Activated CD4-positive, alpha-beta T cell treated with anti-CD3 and anti-CD28 coated beads, Interleukin-2, amount 50 U/mL, for 24 hours (primary cell): Measurements from ENCODE around the gene SLC7A9.

Source experiments
- DNase-seq, 2 donors: peaks; one replicate each; pipeline ENCODE4 v3.0.0-alpha.2; 2020; ENCODE audit warnings: low read depth in 1 of 2, low spot score in 1 of 2

Gene SLC7A9

DNA sequence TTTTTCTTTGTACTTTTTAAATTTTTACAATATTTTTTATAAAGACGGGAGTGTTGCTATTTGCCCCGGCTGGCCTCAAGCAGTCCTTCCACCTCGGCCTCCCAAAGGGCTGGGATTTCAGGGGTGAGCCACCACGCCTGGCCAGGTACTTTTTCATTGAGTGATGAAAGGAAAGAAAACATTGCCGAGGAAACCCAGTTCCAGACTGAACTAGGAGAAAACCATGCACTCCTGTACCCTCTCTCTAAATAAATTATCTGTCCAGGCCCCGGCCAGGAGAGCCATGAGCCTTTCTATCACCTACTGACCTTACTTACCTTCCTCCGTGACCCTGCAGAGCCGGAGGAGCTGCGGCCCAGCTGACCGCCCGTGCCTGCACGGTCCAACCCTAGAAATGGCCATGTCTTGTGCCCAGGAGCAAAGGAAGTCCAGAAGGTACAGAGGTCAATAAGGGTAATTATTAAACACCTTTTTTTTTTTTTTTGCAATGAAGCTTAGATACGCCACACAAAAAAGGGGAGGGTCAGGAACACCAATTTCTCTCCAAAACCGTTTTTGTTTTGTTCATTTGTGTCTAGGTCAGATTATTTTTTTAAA lies at the start of gene SLC7A9:
Gene SLC7A9 (minus strand): TSS at position 399 of the 597 bp plus-strand sequence. CDS start 1,233 bp downstream, outside the sequence.
- DNase-seq: no peak

DNA sequence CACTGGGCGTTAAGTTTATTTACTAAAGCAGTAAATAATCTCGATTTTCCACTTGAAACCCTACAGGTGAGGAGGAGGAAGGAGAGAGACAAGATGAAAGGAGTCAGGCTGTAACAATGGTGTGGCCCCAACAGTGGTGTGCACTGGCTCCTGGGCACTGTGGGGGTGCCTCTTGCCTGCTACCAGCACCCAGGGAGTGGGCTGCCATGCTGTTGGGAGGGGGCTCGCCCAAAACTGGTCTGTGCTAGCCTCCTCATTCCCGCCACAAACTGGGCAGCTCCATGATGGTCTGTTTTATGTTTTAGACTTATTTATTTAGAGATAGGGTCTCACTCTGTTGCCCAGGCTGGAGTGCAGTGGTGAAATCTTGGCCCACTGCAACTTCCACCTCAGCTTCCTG lies 49.8 kb upstream of the SLC7A9 start:
- DNase-seq: no peak

DNA sequence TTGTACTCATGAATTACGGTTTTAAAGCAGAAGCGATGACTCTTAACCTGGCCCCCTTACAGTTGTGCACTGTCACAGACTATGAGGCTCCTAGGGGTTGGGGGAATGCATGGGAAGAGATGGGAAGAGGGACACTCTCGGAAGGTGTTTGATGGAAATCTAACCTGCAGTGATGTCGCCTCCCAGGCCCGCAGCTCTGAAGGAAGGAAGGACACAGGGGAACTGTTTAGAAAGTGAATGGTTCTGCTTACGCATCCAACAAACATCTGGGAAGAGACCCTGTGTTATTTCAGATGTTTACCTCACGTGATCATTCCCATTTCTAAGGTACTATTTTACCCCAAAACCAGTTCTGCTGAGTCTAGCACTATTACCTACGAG lies 48.0 kb upstream of the SLC7A9 start:
- DNase-seq: no peak

DNA sequence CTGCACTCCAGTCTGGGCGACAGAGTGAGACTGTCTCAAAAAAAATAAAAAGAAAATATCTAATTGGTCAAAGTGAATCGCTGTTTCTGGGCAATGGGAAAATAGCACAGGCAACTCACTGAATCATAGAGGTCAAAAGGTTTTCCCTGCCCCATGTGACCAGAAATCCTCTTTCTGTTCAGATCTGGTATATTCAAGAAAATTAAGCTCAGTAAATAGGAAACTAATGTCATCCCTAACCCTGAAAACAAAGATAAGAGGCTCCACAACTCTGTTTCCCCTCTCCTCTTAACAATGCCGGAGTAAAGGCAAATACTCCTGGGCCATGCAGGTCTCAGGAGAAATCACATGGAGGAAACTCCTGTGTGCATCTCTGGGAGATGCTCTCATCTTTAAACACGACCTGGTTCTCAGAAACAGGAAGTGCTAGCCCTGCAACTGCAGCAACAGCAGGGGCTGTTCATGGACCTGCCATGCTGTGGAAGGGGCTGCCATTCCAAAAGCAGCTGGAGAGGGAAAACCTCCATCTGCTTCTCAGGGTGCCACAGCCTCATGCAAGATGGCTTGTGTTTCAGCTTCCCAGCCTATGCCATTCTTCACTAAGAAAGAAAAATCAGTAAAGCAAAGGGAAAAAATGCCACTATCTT lies 47.5 kb upstream of the SLC7A9 start:
- DNase-seq: no peak

DNA sequence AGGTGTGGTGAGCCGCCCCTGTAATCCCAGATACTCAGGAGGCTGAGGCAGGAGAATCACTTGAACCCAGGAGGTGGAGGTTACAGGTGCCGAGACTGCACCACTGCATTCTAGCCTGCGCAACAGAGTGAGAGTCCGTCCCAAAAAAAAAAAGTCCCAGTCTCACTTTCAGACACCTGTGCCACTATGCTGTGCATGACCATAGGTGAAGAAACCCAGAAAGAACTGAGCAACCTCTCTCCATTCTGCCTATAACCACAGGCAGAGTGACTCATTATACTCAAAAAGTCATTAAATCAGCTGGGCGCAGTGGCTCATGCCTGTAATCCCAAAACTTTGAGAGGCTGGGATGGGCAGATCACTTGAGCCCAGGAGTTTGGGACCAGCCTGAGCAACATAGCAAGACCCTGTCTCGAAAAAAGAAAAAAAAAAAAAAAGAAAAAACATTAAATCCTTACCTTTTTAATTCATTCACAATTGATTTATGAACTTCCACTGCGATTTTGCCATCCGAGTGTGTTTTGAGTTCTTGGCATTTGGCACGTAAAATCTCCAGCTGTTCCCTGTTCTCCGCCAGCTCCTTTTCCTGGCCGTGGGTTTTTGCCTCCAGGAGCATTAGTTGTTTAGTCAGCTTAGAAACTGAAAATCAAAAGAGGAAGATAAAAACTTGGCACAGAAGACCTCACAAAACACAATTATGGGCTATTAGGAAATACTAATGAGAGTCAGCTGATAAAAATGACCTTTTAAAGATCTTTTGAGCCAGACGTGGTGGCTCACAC lies 45.5 kb upstream of the SLC7A9 start:
- DNase-seq: no peak

DNA sequence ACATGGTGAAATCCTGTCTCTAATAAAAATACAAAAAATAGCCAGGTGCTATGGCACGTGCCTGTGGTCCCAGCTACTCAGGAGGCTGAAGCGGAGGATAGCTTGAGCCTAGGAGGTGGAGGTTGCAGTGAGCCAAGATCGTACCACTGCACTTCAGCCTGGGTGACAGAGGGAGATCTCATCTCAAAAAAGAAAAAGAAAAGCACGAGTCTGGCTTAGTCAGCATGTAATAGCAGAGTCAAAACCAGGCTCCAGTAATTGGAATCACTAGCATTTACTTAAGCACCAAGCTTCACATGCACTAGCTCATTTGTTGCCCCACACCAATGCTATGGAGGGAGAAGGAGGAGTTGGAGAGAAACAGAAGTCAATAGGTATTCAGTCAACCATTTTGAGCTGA lies 41.9 kb upstream of the SLC7A9 start:
- no peak for DNase-seq

DNA sequence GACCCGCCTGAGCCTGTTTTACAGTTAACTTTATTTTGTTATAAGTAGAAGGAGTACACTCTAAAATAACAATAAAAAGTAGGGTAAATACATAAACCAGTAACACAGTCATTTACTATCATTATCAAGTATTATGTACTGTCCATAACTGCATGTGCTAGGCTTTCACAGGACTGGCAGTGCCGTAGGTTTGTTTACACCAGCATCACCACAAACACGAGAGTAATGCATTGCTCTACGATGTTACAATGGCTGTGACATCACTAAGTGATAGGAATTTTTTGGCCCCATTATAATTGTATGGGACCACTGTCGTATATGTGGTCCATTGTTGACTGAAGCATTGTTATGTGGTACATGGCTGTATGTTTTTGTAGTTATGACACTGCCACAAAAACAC lies 41.3 kb upstream of the SLC7A9 start:
- no peak for DNase-seq

DNA sequence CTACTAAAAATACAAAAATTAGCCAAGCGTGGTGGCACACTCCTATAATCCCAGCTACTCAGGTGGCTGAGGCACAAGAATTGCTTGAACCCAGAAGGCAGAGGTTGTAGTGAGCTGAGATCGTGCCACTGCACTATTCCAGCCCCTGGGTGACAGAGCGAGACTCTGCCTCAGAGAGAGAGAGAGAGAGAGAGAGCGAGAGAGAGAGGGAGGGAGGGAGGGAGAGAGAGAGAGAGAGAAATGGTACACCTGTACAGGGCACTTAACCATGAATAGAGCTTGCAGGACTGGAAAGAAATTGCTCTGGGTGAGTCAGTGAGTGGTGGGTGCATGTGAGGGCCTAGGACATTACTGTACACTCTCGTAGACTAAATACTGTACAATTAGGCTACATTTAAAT lies 40.5 kb upstream of the SLC7A9 start:
- DNase-seq: no peak

DNA sequence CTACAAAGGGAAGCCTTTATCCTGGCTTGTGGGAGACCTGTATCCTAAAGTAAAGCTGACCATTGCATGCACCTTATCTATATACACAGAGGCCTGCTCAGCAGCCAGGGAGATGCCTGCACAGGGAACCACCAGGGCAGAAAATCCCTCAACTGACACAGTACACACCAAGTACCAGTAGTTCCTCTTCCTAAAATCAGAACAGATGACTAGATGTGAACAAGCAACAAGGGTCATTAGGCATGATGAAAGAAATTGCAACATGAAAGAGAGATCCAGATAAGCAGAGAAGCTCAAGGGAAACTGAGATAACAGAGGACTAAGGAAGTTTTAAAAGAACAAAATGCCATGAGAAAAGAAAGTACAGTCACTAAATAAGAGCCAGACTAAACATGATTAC lies 39.7 kb upstream of the SLC7A9 start:
- no peak for DNase-seq

DNA sequence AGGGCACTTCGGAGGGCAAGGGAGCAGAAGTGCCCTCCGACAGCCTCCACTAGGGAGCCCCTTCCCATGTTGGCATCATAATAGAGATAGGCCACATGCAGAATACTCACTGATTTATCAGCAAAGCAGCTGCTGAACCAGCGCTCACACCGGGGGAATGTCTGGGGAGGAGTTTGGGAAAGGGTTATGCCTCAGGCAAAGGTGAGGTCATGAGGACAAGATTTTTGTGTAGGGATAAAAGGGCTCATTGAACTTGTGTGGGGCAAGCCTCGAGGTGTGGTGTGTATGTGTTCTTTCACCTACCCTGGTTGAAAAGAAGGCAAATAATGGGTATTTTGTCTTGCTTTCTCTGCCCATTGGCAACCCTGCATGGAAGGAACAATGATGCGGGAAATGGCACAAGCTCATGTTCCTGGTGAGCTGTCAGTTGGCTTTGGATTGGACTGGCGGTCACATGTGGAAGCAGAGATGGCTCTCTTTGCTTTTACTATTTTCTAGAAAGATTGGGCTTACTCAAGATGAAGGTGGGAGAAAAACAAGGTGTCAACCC lies 39.1 kb upstream of the SLC7A9 start:
- no peak for DNase-seq

DNA sequence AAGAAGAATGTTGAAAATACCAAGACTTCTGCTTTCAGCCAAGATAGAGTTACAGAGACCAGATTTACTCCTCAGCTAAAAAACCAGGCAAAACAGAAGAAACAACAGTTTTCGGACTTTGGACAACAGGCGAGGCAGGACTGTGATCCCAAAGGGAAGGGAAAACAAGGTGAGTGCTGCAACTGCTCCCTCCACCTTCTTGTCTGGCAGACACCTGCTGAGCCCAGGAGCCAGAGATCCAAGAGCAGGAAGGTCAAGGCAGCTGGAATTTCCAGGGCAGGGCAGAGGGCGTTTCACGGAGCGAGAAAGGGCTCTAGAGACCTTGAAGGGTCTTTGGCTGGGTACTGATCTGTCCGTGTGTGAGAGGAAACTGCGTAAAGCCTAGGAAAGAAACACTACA lies 32.9 kb upstream of the SLC7A9 start:
- DNase-seq: no peak

DNA sequence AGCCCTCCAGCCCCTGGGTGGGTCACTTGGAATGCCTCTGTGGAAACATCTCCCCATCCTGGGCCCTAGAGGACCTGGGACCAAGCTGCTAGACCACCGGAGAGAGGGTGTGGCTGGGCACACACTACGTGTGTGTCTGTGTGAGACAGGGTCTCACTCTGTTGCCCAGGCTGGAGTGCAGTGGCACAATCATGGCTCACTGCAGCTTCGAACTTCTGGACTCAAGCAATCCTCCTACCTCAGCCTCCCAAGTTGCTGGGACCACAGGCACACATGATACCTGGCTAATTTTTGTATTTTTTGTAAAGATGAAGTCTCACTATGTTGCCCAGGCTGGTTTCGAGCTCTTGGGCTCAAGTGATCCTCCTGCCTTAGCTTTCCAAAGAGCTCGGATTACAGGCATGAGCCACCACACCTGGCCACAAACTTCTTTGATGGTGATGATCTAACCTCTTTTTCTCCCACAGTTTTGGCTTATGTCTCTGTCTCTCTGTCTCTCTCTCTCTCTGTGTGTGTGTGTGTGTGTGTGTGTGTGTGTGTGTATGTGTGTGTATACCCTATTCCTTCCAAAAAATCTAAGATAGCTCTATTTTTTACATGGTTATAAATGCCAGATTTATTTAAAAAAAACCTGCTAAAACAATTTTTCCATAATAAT lies 32.1 kb upstream of the SLC7A9 start:
- DNase-seq: no peak

DNA sequence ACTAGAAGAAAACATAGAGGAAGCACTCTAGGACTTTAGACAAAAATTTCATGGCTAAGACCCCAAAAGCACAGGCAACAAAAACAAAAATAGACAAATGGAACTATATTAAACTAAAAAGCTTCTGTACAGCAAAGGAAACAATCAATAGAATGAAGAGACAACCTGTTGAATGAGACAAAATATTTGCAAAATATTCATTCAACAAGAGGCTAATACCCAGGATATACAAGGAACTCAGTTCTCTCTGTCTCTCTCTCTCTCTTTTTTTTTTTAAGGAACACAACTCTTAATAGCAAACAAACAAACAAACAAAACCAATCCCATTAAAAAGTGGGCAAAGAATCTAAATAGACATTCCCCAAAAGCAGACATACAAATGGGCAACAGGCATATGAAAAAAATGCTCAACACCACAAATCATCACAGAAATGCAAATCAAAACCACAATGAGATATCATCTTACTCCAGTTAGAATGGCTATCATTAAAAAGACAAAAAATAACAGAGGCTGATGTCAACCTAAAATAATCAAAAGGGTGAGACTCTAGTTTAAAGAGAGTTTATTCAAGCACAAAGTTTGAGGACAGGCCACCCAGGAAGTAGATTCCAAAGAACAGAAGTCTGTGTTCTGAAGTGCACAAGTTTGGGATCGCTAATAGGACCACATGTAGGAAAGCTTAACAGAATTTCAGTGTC lies 27.1 kb upstream of the SLC7A9 start:
- DNase-seq: no peak

DNA sequence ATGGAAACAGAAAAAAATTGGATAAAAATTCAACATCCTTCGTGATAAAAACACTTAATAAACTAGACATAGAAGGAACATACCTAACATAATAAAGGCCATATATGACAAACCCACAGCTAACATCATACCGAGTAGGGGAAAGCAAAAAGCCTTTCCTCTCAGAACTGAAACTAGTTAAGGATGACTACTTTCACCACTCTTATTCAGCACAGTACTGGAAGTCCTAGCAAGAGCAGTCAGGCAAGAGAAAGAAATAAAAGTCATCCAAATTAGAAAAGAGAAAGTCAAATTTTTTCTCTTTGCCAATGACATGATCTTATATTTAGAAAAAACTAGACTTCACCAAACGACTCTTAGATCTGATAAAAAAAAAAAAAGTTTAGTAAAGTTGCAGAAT lies 25.8 kb upstream of the SLC7A9 start:
- no peak for DNase-seq

DNA sequence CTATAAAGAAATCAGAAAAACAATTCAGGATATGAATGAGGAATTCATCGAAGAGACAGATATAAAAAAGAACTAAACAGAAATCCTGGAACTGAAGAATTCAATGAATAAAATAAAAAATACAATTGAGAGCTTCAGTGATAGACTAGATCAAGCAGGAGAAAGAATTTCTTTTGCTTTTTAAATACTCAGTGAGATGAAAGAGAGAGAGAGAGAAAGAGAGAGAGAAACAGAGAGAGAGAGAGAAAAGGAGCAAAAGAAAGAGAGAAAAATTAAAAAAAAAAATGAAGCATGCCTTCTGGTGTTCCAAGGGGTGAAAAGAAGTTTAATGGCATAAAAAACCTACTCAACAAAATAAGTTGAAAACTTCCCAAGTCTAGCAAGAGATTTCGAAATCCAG lies 22.0 kb upstream of the SLC7A9 start:
- DNase-seq: no peak

DNA sequence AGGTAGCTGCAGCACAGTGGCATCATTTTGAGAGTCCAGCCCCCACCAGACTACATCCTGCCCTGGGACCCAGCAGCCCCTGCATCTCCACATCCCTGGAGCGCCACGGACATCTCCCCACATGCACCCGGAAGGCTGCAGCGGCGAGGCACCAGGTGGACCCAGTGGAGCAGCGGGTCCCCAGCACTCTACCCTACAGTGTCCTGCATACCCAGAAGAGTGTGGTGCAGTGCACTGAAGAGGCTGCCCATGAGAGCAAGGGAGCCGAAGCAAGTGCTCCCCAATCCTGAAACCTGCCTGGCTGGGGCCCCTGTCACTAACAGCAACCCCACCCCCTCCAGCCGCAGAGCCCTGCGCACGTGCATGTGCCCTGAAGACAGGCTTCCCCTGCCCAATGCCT lies 21.3 kb upstream of the SLC7A9 start:
- no peak for DNase-seq

DNA sequence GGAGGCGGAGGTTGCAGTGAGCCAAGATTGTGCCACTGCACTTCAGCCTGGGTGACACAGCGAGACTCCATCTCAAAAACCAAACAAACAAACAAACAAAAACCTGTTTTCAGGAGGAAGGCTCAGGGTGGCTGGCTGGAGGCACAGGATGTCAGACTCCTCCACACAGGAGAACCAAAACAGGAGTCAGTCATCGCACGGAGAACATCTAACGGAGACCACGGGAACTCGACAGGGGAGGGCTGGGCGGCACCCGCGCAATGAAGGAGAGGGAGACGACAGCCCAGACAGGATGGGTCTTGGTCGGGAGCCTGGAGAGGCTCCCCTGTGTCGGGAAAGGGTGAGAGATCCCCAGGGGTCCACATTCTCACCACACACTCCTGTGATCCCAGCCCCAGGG lies 20.8 kb upstream of the SLC7A9 start:
- no peak for DNase-seq

DNA sequence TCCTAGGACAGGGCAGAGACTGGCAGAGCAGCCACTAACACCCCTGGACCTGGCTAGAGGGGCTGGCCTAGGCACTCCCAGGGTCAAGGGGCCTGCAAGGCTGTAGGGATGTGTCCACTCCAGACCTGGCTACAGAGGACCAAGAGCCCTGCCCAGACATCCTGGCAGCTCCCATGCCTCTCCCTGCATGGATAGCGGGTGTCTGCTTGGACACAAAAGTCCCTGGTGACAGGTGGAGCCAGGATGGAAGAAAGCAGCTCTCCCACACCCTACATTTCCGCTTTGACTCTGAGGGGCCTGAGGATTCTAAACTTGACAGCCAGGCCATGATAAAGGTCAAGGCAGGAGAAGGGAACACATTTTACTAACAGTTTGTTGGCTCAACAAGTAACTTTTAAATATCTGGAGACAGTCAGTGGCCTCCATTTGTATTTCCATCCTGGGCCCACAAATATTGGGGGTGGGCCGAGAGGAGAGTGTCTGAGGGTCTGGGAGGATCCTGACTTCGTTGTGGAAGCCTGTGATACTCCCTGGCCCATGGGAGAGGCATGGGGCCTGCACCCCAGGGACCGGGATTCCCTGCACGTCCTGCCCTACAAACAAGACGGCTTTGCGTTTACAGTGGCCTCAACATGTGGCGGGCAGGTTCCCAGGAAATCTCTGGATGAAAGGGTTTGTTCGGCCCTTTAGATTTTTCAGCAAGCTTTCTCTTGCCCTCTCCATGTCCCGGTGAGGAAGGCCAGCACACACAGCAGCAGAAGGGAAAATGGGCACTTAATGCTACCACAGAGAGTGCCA lies 19.8 kb upstream of the SLC7A9 start:
- DNase-seq: no peak

DNA sequence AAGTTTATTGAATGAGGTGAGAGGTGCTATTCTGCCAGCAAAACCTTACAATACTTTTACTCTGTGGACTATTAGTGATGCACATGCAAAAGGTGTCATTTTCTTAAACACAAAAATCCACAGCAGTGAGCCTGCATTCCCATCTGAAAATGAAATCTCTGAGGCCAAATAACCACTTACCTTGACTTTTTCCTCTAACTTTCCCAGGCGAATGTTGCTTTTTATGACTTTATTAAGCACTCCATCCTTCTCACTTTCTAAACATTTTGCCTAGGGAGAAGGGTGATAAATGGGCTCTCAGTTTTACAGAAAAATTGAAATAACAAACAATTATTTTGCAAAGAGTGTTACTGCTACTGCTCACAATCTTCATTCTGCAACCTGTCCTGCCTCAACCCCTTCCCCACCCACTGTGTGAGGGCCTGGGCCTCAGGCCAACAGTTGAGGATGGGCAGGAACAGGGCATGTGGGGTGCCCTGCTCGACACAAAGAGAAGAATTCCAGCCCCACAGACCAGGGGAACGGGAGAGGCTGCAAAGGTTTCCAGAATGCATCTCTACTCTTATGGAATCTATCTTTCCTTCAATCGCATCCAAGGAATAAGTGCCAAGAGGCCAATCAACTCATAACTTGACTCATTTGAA lies 18.1 kb upstream of the SLC7A9 start:
- DNase-seq: no peak

DNA sequence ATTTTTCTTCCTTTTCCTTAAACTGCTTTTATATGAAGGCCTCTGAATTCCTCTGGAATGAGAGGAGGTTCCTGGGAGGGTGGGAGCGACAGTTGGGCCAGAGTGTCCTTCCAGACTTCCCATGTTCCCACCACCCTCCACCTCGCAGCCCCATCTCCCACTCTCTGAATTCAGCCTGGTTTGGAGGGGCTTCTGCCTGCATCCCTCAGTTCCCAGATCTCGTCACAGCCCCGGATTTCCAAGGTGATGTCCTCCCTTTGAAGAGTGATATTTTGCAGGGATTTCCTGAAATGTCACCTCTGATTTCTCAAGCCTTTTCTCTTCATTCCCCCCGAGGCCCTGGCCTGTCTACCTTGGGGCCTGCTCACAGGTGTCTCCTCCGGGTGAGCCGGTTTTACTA lies 16.7 kb upstream of the SLC7A9 start:
- no peak for DNase-seq
